Osteocyte (in vitro differentiated cells): ENCODE data around the gene BACE1-AS. TPM values are rescaled to one million over a fixed set of nuclear protein-coding genes. Genes with fewer than 3 reads are reported as not detected.
A peak's percentile ranks its signal among the peaks of the same experiment; 100 is the strongest.

Experiments used
- DNase-seq: peaks from one replicate; pipeline ENCODE4 v3.0.0; 2021; ENCODE audit warnings: mixed read lengths; ENCODE audit not compliant: unreplicated experiment; ENCODE audit errors: extremely low spot score
- H3K27ac Mint-ChIP-seq: one replicate; pipeline ENCODE4 v1.8.0; 2021; ENCODE audit warnings: mild to moderate bottlenecking, mixed read lengths; ENCODE audit not compliant: unreplicated experiment
- H3K27me3 Mint-ChIP-seq: one replicate; pipeline ENCODE4 v1.8.0; 2021; ENCODE audit warnings: mixed read lengths; ENCODE audit not compliant: unreplicated experiment
- H3K36me3 Mint-ChIP-seq: one replicate; pipeline ENCODE4 v1.8.0; 2021; ENCODE audit warnings: mixed read lengths; ENCODE audit not compliant: unreplicated experiment
- H3K4me1 Mint-ChIP-seq: one replicate; pipeline ENCODE4 v1.8.0; 2021; ENCODE audit warnings: mixed read lengths; ENCODE audit not compliant: unreplicated experiment
- H3K4me3 Mint-ChIP-seq: one replicate; pipeline ENCODE4 v1.8.0; 2021; ENCODE audit warnings: mild to moderate bottlenecking, moderate library complexity, mixed read lengths; ENCODE audit not compliant: unreplicated experiment
- H3K9me3 Mint-ChIP-seq: one replicate; pipeline ENCODE4 v1.8.0; 2021; ENCODE audit warnings: mixed read lengths; ENCODE audit not compliant: unreplicated experiment
- total RNA-seq: library from RNA; stranded (reverse); gene quantifications from 2 replicates; pipeline ENCODE4 v1.2.1, GENCODE V29; 2021
- TF ChIP-seq, protein P1 (sequence below): fragments of 200-600 bp; sonication (generic); IDR thresholded peaks from 2 replicates; pipeline ENCODE4 v1.5.0; 2021; ENCODE audit warnings: antibody characterized with exemption, mild to moderate bottlenecking, moderate library complexity

The BACE1-AS gene
- total RNA-seq, 1 donor from 2014 or later = 10.9 TPM

GRCh38 chr11:117313091-117313490 is 21.9 kb downstream of the BACE1-AS start:
- no peaks in the 10 kb centered on the region for H3K9me3 Mint-ChIP-seq
- H3K27ac Mint-ChIP-seq = no peak overlapping the region
- peaks cover 1% of the 10 kb centered on the region for H3K36me3 Mint-ChIP-seq
- no peak overlapping the region for H3K4me3 Mint-ChIP-seq
- TF ChIP-seq, protein P1, sequence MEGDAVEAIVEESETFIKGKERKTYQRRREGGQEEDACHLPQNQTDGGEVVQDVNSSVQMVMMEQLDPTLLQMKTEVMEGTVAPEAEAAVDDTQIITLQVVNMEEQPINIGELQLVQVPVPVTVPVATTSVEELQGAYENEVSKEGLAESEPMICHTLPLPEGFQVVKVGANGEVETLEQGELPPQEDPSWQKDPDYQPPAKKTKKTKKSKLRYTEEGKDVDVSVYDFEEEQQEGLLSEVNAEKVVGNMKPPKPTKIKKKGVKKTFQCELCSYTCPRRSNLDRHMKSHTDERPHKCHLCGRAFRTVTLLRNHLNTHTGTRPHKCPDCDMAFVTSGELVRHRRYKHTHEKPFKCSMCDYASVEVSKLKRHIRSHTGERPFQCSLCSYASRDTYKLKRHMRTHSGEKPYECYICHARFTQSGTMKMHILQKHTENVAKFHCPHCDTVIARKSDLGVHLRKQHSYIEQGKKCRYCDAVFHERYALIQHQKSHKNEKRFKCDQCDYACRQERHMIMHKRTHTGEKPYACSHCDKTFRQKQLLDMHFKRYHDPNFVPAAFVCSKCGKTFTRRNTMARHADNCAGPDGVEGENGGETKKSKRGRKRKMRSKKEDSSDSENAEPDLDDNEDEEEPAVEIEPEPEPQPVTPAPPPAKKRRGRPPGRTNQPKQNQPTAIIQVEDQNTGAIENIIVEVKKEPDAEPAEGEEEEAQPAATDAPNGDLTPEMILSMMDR = no peak
- H3K27me3 Mint-ChIP-seq = no peaks in the 10 kb centered on the region
- DNase-seq = no peak
- H3K4me1 Mint-ChIP-seq = peaks cover 23% of the 10 kb centered on the region

- no peak for DNase-seq
- Mint-ChIP-seq H3K9me3 (no peaks in the 10 kb centered on the region), H3K27me3 (no peaks in the 10 kb centered on the region), H3K27ac (no peak overlapping the region), H3K36me3 (peaks cover 1% of the 10 kb centered on the region), H3K4me3 (peak overlapping the region; percentile 72), H3K4me1 (peaks cover 25% of the 10 kb centered on the region)
- TF ChIP-seq, protein P1 = no peak
These were observed 23.0 kb downstream of the BACE1-AS start for GRCh38 chr11:117313828-117314768.

DNA sequence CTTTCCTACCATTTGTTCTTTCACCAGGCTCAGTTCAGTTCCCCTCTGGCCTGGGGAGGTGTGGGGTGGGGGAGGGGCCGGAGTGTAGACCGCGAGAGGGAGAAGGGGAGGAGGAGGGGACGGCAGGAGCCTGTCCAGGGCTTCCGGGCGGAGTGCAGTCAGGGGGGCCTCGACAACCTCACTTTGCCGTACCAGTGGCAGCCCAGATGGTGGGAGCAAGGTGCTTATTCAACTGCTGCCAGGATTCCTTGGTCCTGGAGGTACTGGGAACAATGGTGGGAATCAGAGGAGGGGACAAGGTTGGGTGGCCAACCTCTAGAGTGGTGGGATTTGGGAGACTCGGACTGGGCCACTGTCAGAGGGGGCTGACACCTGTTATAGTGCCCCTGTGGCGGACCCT is 23.7 kb downstream of the BACE1-AS start:
- TF ChIP-seq, protein P1 = no peak
- peak overlapping the region; percentile 72 for H3K4me3 Mint-ChIP-seq
- H3K27me3 Mint-ChIP-seq = no peaks in the 10 kb centered on the region
- peak overlapping the region; percentile 41 for H3K27ac Mint-ChIP-seq
- DNase-seq = no peak
- H3K36me3 Mint-ChIP-seq = peaks cover 1% of the 10 kb centered on the region
- H3K9me3 Mint-ChIP-seq = no peaks in the 10 kb centered on the region
- peaks cover 30% of the 10 kb centered on the region for H3K4me1 Mint-ChIP-seq

DNA sequence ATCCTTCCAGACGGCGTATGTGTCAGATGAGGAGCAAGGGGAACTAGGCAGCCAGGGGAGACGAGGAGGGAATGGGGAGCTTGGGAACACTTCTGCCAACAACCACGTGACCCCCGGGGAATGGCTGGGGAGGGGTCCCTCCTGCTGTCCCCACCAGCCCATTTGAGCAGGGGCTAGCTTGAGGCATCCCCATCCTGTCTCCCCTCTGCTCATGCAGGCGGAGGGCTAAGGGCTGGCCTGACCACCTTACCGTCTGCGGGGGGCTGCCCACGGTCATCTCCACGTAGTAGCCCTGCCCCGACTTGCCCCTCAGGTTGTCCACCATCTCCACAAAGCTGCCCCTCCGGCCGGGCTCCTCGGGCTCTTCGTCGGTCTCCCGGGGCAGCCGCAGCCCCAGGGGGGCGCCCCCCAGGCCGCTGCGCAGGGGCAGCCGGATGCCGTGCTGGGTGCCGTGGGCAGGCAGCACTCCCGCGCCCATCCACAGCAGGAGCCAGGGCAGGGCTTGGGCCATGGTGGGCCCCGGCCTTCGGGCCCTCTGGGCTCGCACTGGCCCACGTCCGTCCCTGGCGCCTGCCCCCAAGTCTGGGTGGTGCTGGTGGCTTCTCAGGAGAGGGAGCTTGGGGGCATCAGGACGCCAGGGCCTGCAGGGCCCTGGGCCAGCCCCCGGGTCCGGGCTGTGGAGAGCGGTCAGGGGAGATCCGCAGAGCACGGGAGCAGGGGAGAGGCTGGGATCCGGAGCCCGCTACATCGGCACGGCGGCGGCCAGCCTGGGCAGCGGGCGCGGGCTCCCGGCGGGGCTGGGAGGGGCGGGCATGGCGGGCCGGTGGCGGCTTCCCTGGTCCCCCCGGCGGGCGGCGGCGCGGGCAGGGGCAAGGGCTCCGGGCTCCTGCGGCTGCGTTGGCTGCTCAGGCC is 24.4 kb downstream of the BACE1-AS start:
- H3K27me3 Mint-ChIP-seq = no peaks in the 10 kb centered on the region
- no peaks in the 10 kb centered on the region for H3K9me3 Mint-ChIP-seq
- H3K36me3 Mint-ChIP-seq = peaks cover 1% of the 10 kb centered on the region
- H3K4me3 Mint-ChIP-seq = peak overlapping the region; percentile 85
- TF ChIP-seq, protein P1 = no peak
- peaks cover 30% of the 10 kb centered on the region for H3K4me1 Mint-ChIP-seq
- DNase-seq = no peak
- peak overlapping the region; percentile 41 for H3K27ac Mint-ChIP-seq
